HG02884 (cell line): Measurements from ENCODE around the gene MOK.

ENCODE experiments used
- ATAC-seq: cut with Tn5 transposase; IDR thresholded peaks from one replicate; pipeline ENCODE4 v1.9.1; 2021; ENCODE audit warnings: mild to moderate bottlenecking, moderate library complexity; ENCODE audit not compliant: unreplicated experiment

Gene MOK

GRCh38 chr14:102226356-102227125 is 78.4 kb downstream of the MOK start:
- ATAC-seq: no peak

DNA sequence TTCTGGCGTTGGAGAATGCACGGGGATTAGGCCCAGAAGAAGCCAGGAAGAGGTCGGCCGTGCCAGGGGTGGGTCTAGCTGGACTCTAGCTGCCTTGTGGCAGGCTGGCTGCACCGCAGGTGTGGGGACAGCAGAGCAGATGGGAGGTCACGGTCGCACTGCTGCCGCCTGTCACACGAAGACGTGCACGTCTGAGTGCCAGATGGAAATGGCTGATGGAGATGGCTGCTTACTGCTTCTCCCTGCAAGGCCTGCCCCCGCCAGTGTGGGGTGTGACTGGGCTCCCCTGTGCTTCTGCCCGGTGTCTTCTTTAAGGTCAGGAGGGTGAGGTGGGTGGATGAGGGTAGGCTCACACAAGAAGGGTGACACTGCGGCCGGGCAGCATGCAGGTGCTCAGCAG is 79.0 kb downstream of the MOK start:
- ATAC-seq: no peak

GRCh38 chr14:102225386-102225785 is 79.6 kb downstream of the MOK start:
- ATAC-seq: no peak

GRCh38 chr14:102223682-102224081 is 81.3 kb downstream of the MOK start:
- no peak for ATAC-seq

DNA sequence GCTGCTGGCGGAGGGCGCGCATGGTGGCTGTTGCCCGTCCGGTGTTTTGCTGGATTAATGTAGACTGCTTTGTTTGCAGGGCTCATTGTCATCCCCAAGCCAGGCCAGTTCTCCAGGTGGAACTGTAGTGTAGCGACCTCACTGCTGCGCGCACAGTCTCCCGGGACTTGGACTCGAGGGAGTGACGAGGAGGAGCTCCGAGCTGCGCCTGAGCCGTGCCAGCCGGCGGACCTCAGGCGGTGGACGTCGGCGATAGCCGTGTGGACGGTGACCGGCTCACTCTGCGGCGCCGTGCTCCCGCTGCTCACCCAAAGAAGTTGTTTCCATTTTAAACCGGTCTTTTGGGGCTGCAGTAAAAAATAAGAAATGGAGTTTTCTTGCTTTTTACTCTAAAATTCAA is 82.2 kb downstream of the MOK start:
- no peak for ATAC-seq

- ATAC-seq: no peak
Observed at GRCh38 chr14:102222009-102222575, 82.9 kb downstream of the MOK start.

GRCh38 chr14:102221026-102221425 is 83.9 kb downstream of the MOK start:
- ATAC-seq: no peak

- peak; percentile 74 for ATAC-seq
Observed at GRCh38 chr14:102220031-102220430, 84.9 kb downstream of the MOK start.

- no peak for ATAC-seq
Observed at GRCh38 chr14:102219316-102219715, 85.6 kb downstream of the MOK start.

- ATAC-seq: no peak
Observed at GRCh38 chr14:102218688-102219087, 86.3 kb downstream of the MOK start.

DNA sequence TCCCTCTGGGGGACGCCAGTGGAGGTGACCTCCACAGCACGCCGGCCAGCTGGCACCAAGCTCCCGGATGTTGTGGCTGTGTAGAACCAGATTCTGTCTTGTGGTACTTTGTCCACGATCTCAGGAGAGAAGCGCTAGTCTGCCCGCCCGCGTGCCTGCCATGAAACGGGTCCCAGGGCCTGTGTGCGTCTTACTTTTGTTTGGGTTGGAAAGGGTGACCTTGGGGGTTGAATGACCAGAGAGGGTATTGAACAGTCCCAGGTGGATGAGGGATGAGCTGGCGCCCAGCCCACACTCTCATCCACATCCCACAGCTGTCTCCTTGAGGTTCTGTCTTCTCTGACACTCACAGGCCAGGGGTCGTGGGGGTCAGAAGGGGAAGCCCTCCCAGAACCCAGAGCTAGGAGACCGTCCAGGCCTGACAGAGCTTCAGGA is 87.0 kb downstream of the MOK start:
- no peak for ATAC-seq

GRCh38 chr14:102217399-102217798 is 87.6 kb downstream of the MOK start:
- ATAC-seq: no peak

GRCh38 chr14:102215576-102216250 is 89.3 kb downstream of the MOK start:
- no peak for ATAC-seq

- no peak for ATAC-seq
Observed at GRCh38 chr14:102215071-102215470, 89.9 kb downstream of the MOK start.

- no peak for ATAC-seq
Observed at GRCh38 chr14:102213984-102214658, 90.8 kb downstream of the MOK start.

- no peak for ATAC-seq
Observed at GRCh38 chr14:102213470-102213869, 91.5 kb downstream of the MOK start.

DNA sequence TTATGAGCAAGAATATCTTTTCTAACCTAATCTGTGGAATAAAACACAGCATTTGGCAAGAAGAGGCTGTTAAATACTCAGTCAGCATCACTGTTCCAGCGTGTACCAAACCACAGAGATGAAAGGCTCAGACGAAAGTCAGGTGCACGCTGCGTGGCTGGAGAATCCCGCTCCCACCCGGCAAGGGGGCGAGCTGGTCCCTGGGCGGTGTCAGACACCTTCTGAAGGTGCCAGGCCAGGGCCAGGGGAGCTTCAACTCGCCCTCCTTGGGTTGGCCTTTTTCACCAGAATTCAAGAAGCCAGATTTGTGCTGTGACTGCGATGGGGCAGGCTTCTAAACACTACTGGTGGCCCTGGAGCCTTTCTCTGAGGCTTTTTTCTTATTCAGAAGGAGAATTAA is 92.1 kb downstream of the MOK start:
- ATAC-seq: no peak

DNA sequence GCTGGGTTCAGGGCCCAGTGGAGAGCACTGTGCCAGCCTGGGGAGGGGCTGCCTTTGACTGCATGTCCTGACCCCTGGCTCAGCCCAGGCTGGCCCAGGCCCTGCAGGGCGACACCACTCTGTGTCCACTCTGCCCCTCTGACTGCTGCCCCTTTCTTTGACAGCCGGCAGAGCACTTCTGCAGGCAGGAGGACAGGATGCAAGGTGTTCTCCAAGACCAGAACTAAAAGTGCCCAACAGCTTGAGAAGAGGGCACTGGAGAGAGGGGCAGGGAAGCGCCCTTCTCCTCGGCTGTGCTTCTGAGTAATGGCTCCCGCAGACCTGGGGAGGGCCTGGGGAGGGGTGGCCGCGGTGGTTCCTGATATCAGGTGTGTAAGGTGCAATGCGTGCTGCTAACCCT is 92.6 kb downstream of the MOK start:
- no peak for ATAC-seq

GRCh38 chr14:102211240-102211639 is 93.7 kb downstream of the MOK start:
- ATAC-seq: no peak

DNA sequence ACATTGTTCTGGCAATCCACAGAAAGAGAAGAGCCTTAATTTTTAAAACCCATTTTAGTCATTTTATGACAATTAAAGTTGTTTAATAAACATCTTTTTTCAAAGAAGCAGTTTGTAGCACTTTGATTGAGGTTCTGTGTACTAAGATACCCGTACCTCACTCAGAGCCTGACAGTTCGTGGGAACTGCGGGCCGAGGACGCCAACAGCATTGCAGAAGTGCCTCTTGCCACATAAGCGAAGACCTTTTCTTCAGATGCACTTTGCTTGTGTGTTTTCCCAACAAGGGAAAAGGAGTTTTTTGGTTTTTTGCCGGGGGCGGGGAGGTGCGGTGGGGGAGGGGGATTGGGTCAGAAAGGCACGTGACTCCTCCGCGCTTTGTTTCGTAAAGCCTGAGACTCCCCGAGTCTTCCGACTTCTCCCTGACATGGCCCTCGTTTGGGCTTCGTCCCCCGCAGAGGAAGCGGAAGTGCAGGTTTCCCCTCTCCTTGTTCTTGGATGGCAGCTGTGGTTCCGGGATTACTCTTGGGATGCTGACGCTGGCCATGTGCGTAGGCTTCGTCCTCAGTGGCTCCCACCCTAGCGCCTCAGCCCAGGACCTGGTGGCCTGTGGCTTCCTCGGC is 94.4 kb downstream of the MOK start:
- no peak for ATAC-seq
